HG02981 (cell line): Measurements from ENCODE around the gene CPPED1.
A peak's percentile ranks its signal among the peaks of the same experiment; 100 is the strongest.

Experiments used
- ATAC-seq: cut with Tn5 transposase; IDR thresholded peaks from one replicate; pipeline ENCODE4 v1.9.1; 2021; ENCODE audit warnings: mild to moderate bottlenecking, moderate library complexity; ENCODE audit not compliant: unreplicated experiment

CPPED1 gene

DNA sequence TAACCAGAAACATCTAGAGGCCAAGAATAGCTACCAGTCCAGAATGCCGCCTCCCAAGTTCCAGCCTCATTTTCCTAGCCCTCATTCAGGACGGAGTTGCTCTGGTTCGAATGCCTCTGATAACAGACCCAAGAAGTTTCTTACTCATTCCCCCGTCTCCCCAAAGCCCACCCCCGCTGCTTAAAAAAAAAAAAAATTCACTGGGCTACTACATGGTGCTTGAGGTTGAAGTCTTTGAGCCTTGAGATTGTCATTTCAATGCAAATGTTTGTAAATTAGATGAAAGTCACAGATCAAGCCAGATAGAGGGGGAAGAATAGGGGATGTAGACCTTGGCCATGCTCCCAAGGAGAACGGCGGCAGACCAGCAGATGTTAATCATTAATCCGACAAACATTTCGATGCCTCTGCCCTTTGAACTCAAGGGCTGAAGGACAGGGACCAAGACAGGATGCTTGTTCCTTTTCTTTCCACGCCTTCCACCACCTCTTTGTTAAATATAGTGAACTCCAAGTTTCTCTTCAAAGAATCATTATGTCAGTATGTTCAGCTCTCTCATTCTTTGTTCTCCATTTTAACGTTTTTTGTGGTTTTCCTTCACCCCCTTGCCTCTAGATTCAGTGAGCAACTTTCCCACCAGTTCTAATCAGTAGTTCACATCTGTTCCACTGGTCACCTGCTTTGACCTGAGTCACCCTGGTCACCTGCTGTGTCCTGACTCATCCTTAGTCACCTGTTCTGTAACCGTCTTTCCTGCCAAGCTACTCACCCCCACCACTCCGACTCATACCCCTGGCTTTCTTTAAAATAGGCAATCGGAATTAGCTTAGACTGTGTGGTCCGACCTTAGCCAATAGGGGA is 190.3 kb downstream of the CPPED1 start:
- ATAC-seq: peak; percentile 71

DNA sequence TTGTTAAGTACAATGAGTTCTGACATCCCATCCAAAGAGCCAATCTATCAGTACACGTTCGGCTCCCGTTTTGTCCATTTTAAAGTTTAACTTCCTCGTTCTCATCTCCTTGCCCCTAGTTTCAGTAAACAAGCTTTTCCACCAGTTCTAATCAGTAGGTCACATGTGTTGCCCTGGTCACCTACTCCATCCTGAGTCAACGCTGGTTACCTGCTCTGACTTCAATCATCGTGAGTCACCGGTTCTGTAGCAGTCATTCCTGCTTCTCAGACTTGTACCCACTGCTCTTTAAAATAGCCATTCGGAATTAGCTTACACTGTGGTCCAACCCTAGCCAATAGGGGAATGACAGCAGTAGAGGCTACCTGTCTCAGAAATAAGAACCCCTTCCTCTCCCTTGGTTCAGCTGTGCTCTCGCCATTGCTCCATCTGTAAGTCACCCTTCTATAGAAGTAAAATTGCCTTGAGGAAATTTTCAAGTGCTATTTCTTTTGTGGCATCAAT is 191.0 kb downstream of the CPPED1 start:
- ATAC-seq: no peak

DNA sequence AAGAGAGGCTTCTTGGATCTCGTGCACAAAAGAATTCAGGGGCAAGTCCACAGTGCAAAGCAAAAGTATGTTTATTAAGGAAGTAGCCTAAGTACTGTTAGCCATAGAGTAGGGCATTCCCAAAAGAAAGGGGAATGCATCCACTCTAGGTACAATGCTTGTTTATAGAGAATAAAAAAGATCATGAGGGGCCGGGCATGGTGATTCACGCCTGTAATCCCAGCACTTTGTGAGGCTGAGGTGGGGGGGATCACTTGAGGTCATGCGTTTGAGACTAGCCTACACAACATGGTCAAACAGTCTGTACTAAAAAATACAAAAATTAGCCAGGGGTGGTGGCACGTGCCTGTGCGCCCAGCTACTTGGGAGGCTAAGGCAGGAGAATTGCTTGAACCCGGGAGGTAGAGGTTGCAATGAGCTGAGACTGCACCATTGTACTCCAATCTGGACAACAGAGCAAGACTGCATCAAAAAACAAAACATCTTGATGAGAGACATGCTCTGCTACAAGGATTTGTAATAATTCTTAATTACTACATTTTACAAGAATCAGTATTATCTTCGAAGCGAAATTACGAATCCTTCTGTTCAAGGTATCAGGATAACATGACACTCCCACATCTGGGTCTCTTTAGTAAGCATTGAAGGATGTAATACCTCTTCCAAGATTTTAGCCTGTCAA is 191.6 kb downstream of the CPPED1 start:
- ATAC-seq: no peak

DNA sequence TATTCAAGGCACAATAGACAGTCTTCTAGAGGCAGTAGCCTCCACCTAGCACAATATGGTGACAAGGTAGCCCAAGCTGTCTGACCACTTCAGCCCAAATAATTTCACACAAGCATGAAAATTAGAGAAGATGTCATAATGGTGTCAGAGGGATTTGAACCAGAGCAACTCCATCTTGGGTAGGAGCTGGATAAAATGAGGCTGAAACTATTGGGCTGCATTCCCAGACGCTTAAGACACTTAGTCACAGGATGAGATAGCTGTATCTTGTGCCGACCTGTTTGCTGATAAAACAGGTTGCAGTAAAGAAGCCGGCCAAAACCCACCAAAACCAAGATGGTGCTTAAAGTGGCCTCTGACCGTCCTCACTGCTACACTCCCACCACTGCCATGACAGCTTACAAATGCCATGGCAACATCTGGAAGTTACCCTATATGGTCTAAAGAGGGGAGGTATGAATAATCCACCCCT is 192.6 kb downstream of the CPPED1 start:
- ATAC-seq: no peak

DNA sequence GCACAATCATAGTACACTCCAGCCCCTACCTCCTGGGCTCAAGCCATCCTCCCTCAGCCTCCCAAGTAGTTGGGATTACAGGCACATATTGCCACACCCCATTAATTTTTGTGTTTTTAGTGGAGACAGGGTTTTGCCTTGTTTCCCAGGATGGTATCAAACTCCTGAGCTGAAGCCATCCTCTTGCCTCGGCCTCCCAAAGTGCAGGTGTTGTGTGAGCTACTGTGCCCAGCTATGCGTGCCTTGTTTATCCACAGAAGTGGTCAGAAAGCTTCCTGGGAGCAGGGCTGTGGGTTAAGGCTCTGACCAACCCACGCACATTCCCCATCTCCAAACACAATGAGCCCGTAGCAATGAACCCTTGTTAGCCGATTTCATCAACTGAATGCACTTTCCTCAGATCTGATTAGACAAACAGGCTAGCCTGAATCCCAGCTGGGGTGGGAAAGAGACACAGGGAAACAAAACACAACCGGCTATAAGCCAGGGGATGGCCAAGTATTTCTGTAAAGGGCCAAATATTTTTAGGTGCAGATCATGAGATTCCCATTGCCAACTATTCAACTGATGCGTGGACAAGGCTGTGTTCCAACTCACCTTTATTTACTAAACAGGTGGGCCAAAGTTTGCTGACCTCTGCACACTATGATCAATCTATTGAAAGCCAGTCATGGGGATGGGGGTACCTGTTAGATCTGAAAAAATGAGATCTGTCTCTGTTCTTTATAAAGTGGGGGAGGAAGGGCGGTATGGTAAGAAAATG is 193.6 kb downstream of the CPPED1 start:
- no peak for ATAC-seq
